HL-60/S4 treated with retinoic acid at 250 ng/mL for 4 days and 3 days (cell line): ENCODE results near the gene TSPY2.
"Not testable (repeated sequence)": the region's sequence is repeated elsewhere in the genome, so short reads cannot be mapped to it uniquely, and the experiment has no call there.

Experiments used
- in situ Hi-C: fragments of 300-500 bp; cut with MboI; formaldehyde crosslinking; loops from 2 replicates; pipeline ENCODE4 v1.7.0; 2022; ENCODE audit warnings: low sequenced_read_pairs

The TSPY2 gene, protein sequence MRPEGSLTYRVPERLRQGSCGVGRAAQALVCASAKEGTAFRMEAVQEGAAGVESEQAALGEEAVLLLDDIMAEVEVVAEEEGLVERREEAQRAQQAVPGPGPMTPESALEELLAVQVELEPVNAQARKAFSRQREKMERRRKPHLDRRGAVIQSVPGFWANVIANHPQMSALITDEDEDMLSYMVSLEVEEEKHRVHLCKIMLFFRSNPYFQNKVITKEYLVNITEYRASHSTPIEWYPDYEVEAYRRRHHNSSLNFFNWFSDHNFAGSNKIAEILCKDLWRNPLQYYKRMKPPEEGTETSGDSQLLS

DNA sequence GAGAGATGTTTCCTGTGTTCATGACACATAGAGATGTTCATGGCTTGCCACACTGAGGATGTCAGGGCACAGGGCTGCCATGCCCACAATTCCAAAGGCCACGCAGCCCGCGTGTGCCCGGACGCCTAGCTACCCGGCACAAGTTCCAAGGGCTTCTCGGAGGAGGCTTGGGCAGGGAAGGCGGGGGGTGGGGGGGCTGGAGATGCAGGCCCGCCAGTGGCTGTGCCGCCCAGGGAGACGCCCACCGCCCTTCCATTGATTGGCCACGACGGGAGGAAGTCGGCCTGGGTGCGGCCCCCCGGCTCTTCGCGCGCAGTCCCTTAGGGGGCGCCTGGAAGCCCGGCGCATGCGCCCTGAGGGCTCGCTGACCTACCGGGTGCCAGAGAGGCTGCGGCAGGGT is at the start of gene TSPY2:
TSS of gene TSPY2 (plus strand) at position 301 of the 400 bp plus-strand sequence. CDS start at position 347, 46 bp downstream.
- in situ Hi-C loops: not testable (repeated sequence)

- in situ Hi-C loops: not testable (repeated sequence)
Observed at GRCh38 chrY:6209565-6209964, 36.5 kb upstream of the TSPY2 start.

- in situ Hi-C loops: not testable (repeated sequence)
Observed at GRCh38 chrY:6217045-6217444, 29.0 kb upstream of the TSPY2 start.

- in situ Hi-C loops: not testable (repeated sequence)
Observed at GRCh38 chrY:6269839-6270238, 23.8 kb downstream of the TSPY2 start.
